HL-60 (cell line): ENCODE data around the gene CCR2.

ENCODE experiments used
- DNase-seq, 2 experiments: peaks; one replicate each; pipeline ENCODE4 v3.0.0-alpha.2; 2010 to 2020; ENCODE audit warnings: low read depth in 1 of 2, low spot score in 1 of 2
- H3K27ac ChIP-seq: fragments of 250-450 bp; sonication (Bioruptor Pico); replicated peaks from 2 replicates; pipeline ENCODE4 v1.5.1; 2020; ENCODE audit warnings: mild to moderate bottlenecking, moderate library complexity
- H3K27me3 ChIP-seq: fragments of 250-450 bp; sonication (Bioruptor Pico); 2 replicates; pipeline ENCODE4 v1.5.1; 2021; ENCODE audit warnings: mild to moderate bottlenecking, moderate library complexity; ENCODE audit not compliant: insufficient read depth, poor library complexity, severe bottlenecking
- H3K4me3 ChIP-seq: replicated peaks from 2 replicates; pipeline ENCODE4 v1.5.1; 2011; ENCODE audit warnings: mild to moderate bottlenecking, control low read depth, low read length; ENCODE audit not compliant: insufficient read depth
- GABPA ChIP-seq: IDR thresholded peaks from 2 replicates; pipeline ENCODE4 v1.6.1; 2012; ENCODE audit warnings: low read depth
- POLR2AphosphoS5 ChIP-seq: IDR thresholded peaks from 2 replicates; pipeline ENCODE4 v1.6.1; 2012; ENCODE audit warnings: low read depth
- SPI1 ChIP-seq: IDR thresholded peaks from 2 replicates; pipeline ENCODE4 v1.6.1; 2012; ENCODE audit warnings: low read depth, mild to moderate bottlenecking, borderline replicate concordance
- TF ChIP-seq, protein P1 (sequence below): IDR thresholded peaks from one replicate; pipeline ENCODE4 v1.5.1; 2011; ENCODE audit warnings: low read length, control low read depth, inconsistent platforms; ENCODE audit not compliant: insufficient read depth
- TF ChIP-seq, protein P2 (sequence below): IDR thresholded peaks from 2 replicates; pipeline ENCODE4 v1.6.1; 2012; ENCODE audit warnings: low read depth; ENCODE audit not compliant: insufficient replicate concordance

CCR2 gene

DNA sequence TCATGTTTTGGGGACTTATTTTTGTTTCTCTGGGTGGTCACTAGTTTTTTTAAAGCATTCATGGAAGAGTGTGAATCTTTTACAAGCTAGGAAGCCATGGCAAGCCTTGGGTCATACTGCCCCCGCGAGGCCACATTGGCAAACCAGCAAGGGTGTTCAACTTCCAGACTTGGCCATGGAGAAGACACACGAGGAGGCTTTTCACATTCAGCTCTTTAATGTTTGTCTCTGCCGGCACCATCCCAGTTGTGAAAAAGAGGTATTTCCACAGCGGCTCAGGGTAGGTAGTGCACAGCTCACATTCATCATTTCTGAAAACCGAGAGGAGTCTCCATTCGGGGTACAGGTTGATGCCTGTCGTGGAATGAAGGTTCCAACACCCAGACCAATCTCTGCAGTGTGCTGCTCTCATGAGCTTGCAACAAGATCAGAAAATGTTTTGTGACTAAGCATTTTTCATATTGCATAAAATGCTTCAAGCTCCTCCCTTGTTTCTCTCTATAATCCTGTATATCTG, 24.6 kb downstream of the CCR2 start:
- DNase-seq = peak; percentile 45 to 77
- no peaks in the 10 kb centered on the region for H3K27me3 ChIP-seq
- H3K4me3 ChIP-seq = no peak overlapping the region
- TF ChIP-seq, protein P1, sequence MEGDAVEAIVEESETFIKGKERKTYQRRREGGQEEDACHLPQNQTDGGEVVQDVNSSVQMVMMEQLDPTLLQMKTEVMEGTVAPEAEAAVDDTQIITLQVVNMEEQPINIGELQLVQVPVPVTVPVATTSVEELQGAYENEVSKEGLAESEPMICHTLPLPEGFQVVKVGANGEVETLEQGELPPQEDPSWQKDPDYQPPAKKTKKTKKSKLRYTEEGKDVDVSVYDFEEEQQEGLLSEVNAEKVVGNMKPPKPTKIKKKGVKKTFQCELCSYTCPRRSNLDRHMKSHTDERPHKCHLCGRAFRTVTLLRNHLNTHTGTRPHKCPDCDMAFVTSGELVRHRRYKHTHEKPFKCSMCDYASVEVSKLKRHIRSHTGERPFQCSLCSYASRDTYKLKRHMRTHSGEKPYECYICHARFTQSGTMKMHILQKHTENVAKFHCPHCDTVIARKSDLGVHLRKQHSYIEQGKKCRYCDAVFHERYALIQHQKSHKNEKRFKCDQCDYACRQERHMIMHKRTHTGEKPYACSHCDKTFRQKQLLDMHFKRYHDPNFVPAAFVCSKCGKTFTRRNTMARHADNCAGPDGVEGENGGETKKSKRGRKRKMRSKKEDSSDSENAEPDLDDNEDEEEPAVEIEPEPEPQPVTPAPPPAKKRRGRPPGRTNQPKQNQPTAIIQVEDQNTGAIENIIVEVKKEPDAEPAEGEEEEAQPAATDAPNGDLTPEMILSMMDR = peak; percentile 86
- no peak for TF ChIP-seq SPI1
- no peak overlapping the region for H3K27ac ChIP-seq

DNA sequence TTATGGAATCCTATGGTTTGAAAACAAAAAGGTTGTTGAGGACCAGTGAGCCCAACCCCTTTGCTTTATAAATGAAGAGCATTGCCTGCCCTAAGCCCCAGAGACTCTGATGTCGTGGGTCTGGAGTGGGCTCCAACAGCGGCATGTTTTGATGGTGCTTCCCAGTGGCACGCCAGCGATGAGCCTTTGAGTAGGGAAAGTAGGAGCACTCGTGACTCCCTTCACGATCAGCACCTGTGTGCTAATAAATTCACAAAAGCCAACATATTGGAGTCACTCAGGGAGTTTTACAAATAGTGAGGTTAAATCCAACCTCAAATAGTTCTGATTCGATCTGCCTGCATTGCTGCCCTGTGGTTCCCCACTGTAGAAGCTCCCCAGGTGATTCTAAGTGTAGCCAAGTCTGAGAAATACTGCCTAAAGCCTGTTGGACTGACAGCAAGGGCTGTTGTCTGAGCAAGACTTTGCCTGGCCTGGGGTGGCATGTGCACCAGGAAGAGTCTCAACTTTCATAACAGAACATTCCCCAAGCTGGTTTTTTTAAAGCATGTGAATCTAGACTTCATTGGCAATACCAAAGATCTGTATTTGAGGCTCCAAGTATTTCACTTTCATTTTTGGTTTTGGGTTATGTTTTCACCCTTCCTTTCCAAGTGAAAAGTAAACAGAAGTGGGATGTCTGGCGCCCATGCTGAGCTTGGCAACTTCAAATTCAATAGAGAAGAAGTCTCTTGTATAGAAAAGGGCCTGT, 26.7 kb downstream of the CCR2 start:
- H3K4me3 ChIP-seq = no peak overlapping the region

DNA sequence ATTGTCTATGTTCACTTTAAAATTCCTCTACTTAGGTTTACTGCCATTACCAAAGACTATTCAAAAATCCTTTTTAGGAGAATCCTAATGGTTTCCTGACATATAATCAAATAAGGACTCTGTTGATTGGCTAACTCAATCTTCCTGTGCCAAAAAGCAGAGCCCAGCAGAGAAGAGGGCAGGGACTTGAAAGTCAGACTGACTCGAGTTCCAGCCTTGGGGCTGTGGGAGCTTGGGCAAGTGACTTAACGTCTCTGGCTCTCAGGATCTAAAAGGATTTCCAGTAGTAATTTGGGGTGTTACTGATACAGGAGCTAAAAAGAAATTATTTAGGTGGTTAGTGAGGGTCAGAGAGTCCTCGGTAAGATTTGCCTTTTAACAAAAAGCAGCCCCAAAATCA, 27.7 kb downstream of the CCR2 start:
- TF ChIP-seq, protein P1 = no peak
- TF ChIP-seq GABPA = no peak
- no peak for TF ChIP-seq POLR2AphosphoS5
- TF ChIP-seq, protein P2, sequence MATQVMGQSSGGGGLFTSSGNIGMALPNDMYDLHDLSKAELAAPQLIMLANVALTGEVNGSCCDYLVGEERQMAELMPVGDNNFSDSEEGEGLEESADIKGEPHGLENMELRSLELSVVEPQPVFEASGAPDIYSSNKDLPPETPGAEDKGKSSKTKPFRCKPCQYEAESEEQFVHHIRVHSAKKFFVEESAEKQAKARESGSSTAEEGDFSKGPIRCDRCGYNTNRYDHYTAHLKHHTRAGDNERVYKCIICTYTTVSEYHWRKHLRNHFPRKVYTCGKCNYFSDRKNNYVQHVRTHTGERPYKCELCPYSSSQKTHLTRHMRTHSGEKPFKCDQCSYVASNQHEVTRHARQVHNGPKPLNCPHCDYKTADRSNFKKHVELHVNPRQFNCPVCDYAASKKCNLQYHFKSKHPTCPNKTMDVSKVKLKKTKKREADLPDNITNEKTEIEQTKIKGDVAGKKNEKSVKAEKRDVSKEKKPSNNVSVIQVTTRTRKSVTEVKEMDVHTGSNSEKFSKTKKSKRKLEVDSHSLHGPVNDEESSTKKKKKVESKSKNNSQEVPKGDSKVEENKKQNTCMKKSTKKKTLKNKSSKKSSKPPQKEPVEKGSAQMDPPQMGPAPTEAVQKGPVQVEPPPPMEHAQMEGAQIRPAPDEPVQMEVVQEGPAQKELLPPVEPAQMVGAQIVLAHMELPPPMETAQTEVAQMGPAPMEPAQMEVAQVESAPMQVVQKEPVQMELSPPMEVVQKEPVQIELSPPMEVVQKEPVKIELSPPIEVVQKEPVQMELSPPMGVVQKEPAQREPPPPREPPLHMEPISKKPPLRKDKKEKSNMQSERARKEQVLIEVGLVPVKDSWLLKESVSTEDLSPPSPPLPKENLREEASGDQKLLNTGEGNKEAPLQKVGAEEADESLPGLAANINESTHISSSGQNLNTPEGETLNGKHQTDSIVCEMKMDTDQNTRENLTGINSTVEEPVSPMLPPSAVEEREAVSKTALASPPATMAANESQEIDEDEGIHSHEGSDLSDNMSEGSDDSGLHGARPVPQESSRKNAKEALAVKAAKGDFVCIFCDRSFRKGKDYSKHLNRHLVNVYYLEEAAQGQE = no peak
- no peak for TF ChIP-seq SPI1
- H3K27me3 ChIP-seq = no peaks in the 10 kb centered on the region
- no peak overlapping the region for H3K27ac ChIP-seq
- H3K4me3 ChIP-seq = no peak overlapping the region
- no peak for DNase-seq

More for the DNA sequence above, 26.7 kb downstream of the CCR2 start:
- Histone ChIP-seq H3K27ac (no peak overlapping the region), H3K27me3 (no peaks in the 10 kb centered on the region)
- TF ChIP-seq SPI1 (no peak), POLR2AphosphoS5 (no peak)
- TF ChIP-seq, protein P2 = no peak
- TF ChIP-seq, protein P1 = no peak
- DNase-seq = no peak
